Embryonic facial prominence (tissue), 1 donor: ENCODE measurements around the gene ABCC4.

Source experiments
- DNase-seq: peaks from one replicate; pipeline ENCODE4 v3.0.0-alpha.2; 2016; ENCODE audit errors: extremely low spot score

Gene ABCC4

DNA sequence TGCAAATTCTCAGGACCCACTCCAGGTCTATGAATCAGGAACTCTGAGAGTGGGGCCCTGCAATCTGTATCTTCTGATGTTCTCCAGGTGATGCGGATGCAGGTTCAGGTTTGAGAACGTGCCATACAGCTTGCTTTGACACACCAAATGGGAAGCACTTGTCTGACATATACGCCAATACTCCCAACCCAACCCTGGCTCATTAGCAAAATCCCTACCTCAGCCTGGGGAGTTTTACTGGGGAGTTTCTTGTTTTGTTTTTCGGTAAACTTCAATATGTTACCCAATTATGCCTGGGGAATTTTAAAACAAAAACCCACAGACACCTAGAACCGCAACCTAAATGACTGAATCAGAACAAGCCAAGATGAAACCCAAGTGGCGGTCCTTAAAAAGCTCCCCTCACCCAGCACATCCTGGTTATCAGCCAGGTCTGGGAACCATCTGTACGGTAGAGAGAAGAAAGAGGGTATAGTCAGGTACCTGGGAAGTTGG is 41.2 kb downstream of the ABCC4 start:
- no peak for DNase-seq

GRCh38 chr13:95258619-95259194 is 42.5 kb downstream of the ABCC4 start:
- no peak for DNase-seq

- DNase-seq, result no peak
These were observed 43.2 kb downstream of the ABCC4 start for GRCh38 chr13:95258098-95258497.

- no peak for DNase-seq
These were observed 45.2 kb downstream of the ABCC4 start for GRCh38 chr13:95256091-95256490.

DNA sequence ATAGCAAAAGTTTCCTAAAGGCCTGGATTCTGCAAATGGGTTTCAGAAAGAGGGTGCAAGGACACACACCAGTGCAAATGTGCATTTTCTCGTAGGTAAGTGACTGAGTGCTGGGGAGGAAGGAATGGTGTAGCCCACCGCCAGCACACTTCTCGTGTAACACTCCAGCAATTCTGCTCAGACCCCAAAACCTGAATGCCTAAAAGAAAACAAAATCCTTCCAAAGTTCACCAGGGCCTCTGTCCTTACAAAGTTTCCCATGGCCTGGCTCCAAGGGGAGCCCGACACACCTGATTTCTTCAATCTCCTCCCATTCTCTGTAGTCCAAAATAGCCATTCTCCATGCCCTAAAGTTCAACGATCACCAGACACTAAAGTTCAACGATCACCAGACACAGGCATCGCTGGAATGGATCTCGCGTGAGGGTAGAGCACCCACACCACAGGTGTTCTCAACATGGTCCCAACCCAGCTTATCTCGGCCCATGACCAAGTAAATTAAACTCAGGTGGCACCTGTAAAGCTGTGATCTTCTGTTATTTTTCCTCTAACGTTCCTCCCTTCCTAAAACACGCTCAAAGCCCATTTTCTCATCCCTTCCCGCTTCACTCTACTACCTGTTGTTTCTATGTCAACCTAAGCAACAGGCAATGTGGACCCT is 46.0 kb downstream of the ABCC4 start:
- no peak for DNase-seq

- DNase-seq, result no peak
These were observed 46.9 kb downstream of the ABCC4 start for GRCh38 chr13:95254339-95254738.

DNA sequence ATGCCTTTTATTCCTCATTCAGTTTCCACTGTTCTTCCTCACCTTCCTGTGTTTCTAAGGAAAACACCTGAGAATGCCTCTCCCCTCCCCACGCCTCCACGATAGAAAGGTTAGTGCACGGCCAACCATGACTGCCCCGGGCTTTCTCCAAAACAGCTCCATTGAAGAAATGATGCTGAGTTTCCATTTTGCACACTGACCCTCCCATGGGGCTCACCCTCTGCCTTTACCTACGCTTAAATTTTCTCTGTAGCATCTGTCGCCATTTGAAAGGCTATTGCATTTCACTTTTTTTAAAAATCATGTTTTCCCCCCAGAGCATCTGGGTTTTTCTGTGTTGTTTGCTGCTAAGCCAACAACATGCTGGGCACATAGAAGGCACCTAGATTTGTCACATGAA is 48.2 kb downstream of the ABCC4 start:
- no peak for DNase-seq

DNA sequence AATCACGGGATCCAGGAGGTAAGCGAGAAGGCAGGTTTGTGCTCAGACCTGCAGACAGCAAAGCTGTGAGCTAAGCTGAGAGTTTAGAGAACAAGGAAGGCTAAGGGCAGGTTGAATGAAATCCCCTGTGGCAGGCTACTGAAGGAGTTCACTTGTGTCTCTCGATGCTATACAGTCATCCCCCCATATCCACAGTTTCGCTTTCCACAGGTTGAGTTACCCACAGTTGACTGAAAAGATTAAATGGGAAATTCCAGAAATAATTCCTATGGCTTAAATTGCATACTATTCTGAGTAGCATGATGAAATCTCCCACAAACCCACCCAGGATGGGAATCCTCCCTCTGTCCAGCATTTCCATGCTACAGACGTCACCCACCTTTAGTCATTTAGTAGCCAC is 49.6 kb downstream of the ABCC4 start:
- DNase-seq, result no peak

DNA sequence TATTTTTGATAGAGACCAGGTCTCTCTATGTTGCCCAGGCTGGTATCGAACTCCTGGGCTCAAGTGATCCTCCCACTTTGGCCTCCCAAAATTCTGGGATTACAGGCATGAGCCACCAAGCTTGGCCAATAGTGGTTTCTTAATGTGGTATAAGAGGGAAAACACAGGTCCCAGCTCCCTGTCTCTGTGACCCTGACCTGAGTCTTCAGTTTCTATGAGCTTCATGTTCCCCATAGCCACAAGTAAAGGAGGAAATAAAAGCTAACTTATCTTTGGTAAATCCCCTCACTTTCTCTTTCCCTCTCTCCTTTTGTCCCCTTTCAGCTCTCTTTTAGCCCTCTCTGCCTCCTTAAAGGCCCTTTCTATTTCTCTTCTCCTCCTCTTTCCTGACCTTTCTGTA is 50.3 kb downstream of the ABCC4 start:
- no peak for DNase-seq

DNA sequence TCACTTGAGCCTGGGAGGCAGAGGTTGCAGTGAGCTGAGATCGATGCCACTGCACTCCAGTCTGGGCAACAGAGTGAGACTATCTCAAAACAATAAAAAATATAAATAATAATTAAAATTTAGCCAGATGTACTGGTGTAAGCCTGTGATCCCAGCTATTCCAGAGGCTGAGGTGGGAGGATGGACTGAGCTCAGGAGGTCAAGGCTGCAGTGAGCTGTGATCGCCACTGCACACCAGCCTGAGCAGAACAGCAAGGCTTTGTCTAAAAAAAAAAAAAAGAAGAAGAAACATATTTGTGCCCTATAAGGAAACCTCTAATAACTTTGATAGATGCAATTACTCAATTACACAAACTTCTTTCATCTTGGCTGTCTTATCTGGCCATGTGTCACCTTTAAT is 52.3 kb downstream of the ABCC4 start:
- DNase-seq, result no peak

DNA sequence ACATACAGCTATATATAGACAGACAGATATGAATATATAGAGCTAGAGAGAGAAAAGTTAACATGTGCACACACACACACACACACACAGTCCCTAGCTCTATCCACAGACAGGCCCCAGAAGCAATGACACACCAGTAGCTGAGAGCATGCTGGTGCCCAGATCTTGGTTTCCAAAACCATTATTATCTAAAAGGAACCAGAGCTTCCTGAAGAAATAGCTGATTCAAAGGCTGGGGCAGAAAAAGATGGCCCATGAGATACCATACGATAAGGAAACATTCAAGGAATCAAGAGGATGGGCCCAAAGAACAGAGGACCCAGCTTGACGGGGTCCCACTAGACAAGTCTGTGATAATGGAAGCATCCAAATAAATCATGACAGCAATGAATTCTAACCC is 53.4 kb downstream of the ABCC4 start:
- DNase-seq, result no peak

- DNase-seq, result no peak
These were observed 54.1 kb downstream of the ABCC4 start for GRCh38 chr13:95247171-95247570.

- DNase-seq, result no peak
These were observed 54.8 kb downstream of the ABCC4 start for GRCh38 chr13:95246292-95247082.

DNA sequence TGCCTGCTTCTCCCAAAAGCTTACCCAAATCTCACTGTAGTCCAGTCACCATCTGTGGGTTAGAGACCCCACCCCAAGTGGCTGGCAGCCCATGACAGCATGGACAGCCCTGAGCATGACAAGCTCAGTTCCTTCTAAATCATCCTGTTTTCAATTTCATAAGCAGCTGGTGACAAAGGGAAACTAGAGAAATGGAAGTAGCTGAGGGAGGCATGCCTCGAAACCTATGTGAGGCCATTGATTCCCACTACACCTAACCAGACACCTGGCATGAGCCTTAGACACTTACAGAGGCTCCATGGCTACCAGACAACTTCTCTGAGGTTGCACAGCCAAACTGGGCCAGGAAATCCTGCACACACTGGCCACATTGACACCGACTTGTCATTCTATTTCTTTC is 56.2 kb downstream of the ABCC4 start:
- DNase-seq, result no peak

GRCh38 chr13:95243207-95243606 is 58.0 kb downstream of the ABCC4 start:
- no peak for DNase-seq

GRCh38 chr13:95241321-95241720 is 59.9 kb downstream of the ABCC4 start:
- DNase-seq, result no peak

GRCh38 chr13:95239283-95239682 is 62.0 kb downstream of the ABCC4 start:
- DNase-seq, result no peak

GRCh38 chr13:95237310-95237870 is 63.9 kb downstream of the ABCC4 start:
- DNase-seq, result no peak

DNA sequence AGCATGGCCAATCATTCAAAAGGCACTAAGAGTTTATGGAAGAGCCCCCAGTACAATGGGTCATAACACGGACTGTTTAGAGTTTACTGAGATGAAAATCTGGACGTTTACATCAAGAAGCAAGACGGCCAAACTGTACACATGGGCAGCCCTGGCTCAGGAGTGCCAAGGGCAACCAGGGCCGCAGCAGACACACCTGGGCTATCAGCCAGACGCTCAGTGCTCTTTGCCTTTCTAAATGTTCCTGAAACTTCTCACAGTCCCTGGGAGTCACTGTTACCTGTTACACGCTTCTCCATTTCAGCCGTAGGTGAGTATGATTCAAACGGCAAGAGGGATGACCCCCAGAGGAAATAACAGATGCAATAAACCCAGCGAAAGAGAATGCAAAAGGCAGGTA is 64.5 kb downstream of the ABCC4 start:
- DNase-seq, result no peak

- DNase-seq, result no peak
These were observed 65.3 kb downstream of the ABCC4 start for GRCh38 chr13:95235974-95236373.

DNA sequence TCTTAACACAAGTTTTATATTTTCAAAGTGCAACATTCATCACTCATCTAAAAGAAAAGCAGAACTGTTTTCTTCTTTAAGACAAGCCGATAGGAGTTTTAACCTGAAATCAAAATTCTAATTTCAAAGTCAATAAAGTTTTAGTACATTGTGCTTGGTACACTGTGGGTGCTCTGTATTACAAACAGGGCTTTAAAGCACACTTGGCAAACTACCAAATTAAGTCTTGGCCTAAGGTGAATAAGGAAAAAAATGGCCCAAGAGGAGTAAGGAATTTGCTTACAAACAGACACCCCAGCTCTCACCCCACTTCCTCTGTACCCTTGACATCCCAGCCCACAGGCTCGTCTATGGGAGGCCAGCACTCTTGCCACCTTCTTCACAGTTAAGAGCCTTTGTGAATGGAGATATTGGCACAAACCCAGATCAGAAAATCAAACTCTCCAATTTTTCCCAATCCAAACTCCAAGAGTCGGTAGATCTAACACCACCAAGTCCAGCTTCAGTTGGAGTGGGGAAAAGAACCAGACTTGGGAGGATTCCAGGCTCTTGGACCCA is 66.0 kb downstream of the ABCC4 start:
- DNase-seq, result no peak

- no peak for DNase-seq
These were observed 67.0 kb downstream of the ABCC4 start for GRCh38 chr13:95234242-95234641.
